IPS-18c (cell line): ENCODE results near the gene CPO.

ENCODE experiments used
- H3K4me3 ChIP-seq: 2 replicates; pipeline ENCODE4 v1.7.0; 2013; ENCODE audit warnings: low read depth, mild to moderate bottlenecking, low read length, moderate library complexity; ENCODE audit not compliant: insufficient read depth
- H3K9me3 ChIP-seq: one replicate; pipeline ENCODE4 v1.6.1; 2013; ENCODE audit warnings: mild to moderate bottlenecking, low read length, moderate library complexity; ENCODE audit not compliant: control insufficient read depth, insufficient read depth

CPO gene

DNA sequence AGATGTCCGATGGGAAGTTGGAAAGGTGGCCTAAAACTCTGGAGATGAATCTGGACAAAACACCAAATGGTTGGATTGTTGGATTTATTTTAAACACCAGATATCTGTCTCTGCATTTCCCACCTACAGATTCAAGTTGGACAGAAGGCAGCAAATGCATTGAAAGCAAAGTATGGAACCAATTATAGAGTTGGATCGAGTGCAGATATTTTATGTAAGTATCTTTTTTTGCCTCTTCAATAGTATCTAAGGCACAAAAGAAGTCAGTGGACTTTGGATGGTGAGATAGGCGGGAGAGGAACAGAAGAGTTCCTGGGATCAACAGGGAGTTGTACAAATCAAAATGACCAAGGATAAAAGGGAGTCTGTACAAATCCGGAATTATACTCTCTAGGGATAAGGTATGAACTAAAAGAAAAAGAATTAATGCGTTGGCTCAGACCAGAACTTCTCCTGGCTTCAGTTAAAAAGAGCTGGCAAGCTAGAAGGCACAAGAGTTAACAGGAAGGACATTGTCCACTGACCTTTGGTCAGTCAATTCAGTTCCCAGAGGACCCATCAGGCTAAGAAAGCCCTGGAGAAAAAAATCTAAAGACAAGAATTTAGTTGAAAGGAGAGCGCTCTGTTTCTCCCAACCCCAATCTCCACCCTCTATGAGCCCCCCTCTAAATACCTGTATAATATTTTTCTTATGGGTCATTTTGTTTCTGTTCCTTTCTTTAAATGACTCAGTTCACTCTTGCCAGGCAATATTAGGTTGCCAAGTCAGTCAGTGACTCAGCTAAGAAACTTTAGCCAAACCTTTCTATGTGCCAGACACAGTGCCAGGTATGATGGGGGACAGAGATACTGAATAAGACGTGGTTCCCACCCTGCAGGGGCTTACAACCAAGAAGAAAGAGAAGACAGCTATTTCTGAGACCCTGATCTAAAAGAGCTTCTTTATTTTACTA is 29.1 kb downstream of the CPO start:
- no peak overlapping the region for H3K4me3 ChIP-seq
- no peaks in the 10 kb centered on the region for H3K9me3 ChIP-seq

DNA sequence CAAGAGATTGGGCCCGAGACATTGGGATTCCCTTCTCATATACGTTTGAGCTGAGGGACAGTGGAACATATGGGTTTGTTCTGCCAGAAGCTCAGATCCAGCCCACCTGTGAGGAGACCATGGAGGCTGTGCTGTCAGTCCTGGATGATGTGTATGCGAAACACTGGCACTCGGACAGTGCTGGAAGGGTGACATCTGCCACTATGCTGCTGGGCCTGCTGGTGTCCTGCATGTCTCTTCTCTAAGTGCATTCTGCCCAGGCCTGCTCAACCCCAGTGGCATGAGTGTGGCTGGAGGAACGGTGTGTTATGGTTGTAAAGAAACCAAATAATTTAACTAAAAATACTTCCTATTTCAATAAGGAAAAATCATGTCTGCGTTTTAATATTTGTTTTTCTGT is 29.9 kb downstream of the CPO start:
- Histone ChIP-seq H3K9me3 (no peaks in the 10 kb centered on the region), H3K4me3 (no peak overlapping the region)

DNA sequence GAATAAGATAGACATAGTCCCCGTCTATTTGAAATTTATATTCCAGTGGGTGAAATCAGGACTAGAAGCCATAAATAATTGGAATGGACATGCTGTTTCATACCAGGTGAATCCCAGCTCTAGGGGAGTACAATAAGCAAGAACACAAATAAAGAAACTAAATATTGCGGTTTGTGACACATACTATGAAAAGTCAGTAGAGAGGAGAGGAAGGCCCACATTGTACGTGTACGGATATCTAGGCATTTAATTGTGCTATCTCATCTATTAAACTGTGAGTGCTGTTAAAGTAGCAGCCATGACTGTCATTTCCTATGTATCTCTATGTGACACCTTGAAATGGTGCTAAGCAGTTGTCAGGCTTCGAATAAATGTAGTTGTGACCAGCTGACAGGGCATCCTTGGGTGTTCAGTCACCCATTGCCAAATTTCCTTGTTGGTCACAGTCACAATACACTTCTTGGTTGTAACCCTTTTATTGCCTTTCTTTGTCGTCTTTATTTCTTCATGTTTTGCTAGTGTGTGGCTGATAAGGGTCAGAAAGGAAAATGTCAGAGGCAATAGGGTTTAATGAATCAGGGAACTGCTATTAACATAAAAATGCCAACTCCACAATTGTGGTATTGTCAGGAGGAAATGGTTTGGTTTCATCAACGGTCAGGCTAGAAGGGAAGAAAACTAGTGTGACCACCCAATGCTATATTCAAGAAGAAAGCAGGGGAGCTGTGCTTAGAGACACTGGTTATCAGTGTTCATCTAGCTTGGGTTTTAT is 31.5 kb downstream of the CPO start:
- H3K4me3 ChIP-seq: no peak overlapping the region
- no peaks in the 10 kb centered on the region for H3K9me3 ChIP-seq

DNA sequence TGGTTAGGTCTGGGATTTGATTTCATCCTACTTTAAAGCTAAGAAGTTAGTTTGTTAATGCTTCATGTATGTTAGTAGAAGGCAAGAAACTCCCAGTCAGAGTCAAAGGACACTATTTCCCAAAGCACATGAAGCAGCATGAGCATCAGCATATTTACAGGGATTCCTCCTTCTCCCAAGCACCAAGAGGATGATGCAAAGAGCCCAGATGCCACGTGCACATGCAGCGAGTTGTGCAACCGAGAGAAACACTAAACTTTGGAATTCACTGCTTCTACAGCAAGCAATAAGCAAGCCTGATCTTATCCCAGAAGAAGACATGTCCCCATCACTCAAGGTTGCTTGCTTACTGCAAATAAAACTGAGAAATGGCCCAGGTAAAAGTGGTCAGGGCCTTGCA is 32.5 kb downstream of the CPO start:
- H3K4me3 ChIP-seq: no peak overlapping the region
- no peaks in the 10 kb centered on the region for H3K9me3 ChIP-seq

DNA sequence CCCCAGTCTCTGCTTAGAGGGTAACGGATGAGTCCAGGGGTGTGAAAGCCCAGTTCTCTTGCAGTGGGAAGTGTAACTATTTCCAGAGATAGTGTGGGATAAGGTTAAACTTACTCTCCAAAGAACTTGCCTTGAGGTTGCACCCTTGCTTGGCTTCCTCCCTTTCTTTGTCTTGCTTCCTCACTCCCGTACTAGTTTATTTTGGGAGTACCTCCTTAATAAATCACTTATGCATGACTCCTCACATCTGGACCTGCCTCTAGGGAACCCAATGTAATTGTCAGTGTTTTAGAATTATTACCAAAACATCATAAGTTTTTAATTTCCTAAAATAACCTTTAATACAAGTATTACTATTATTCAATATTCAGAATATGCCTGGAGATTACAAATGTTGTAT is 35.2 kb downstream of the CPO start:
- no peak overlapping the region for H3K4me3 ChIP-seq
- no peaks in the 10 kb centered on the region for H3K9me3 ChIP-seq

DNA sequence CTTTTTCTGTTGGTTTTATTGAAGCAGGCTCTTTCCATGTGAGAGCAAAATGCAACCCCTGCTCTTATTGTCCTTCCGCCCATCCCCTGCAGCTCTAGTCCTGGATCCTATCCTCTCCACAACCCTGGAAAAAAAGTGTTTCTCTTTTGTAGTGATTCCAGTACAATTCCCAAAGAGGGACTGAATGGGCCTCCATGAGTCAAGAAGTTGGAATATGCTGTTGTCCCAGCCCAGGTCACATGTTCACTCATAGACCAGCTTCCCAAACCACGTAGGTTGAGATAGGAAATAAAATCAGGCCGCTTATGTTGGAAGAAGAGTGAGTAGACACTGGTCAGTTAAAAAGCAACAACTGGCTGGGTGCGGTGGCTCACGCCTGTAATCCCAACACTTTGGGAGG is 39.4 kb downstream of the CPO start:
- H3K4me3 ChIP-seq: no peak overlapping the region
- no peaks in the 10 kb centered on the region for H3K9me3 ChIP-seq

DNA sequence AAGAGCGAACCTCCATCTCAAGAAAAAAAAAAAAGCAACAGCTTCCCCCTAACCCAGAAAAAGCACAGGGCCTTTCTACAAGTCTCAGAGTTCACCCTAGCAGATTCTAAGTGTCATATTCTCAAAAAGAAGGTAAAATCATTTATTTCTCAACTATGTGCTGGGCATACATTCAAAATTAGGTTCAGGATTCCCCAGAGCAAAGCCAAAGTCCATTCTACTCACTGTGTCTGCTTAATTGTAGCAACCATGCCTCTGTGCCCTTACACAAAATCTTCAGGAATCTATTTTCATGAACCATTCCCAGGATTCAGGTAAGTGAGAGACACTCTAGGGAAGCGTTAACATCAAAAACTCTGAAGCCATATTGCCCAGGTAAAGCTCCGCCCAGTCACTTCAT is 40.0 kb downstream of the CPO start:
- no peaks in the 10 kb centered on the region for H3K9me3 ChIP-seq
- H3K4me3 ChIP-seq: no peak overlapping the region

DNA sequence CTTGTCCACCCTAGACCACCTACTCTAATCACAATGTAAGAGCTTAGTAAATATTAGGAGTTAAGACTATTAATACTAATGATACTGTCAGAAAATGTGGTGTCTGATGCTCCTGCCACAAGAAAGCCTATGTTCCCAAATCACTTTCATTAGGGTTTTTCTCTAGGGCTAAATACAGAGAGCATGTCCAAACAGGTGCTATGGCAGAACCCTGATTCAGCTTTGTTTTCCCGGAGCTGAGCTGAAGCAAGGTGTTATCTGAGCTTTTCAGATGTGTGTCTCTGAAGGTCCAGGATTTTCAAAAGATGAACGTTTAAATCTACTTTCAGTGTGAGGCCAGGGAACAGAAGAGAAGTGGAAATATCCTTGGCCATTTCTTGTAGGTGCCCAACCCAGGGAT is 40.6 kb downstream of the CPO start:
- Histone ChIP-seq H3K4me3 (no peak overlapping the region), H3K9me3 (no peaks in the 10 kb centered on the region)

DNA sequence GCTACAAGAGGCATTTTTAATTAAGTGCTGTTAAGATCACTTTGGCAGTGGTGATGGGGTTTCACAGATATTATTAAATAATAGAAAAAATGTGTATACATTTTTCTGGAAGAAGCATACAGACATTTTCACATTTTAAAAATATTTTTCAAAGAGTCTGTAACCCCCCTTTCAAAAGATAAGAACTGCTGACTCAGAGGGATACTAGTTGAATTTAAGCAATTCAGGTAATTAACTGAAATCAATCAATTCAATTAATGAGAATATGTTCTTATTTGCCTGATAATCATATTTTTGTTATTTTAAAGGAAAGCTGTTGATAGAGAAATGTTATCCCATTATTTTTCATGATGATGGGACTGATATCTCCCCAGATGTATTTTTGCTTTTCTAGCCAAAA is 41.1 kb downstream of the CPO start:
- H3K9me3 ChIP-seq: no peaks in the 10 kb centered on the region
- H3K4me3 ChIP-seq: no peak overlapping the region

DNA sequence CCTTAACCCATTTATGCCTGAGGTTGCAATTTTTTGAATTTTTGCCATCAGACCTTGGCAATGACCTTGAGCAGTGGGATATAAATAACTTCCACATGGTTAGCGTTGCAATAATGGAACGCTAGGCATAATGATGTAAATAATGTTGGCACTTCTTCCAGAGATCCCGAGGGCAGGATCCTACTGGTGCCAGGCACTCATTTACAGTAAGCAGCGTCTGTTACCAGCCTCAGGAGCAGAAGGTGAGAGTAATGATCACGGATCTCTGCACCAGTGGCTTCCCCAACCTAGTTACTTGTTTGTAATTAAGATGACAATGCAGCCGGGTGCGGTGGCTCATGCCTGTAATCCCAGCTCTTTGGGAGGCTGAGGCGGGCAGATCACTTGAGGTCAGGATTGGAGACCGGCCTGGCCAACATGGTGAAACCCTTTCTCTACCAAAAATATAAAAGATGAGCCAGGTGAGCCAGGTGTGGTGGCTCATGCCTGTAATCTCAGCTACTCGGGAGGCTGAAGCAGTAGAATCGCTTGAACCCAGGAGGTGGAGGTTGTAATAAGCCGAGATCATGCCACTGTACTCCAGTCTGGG is 41.9 kb downstream of the CPO start:
- H3K9me3 ChIP-seq: no peaks in the 10 kb centered on the region
- no peak overlapping the region for H3K4me3 ChIP-seq

DNA sequence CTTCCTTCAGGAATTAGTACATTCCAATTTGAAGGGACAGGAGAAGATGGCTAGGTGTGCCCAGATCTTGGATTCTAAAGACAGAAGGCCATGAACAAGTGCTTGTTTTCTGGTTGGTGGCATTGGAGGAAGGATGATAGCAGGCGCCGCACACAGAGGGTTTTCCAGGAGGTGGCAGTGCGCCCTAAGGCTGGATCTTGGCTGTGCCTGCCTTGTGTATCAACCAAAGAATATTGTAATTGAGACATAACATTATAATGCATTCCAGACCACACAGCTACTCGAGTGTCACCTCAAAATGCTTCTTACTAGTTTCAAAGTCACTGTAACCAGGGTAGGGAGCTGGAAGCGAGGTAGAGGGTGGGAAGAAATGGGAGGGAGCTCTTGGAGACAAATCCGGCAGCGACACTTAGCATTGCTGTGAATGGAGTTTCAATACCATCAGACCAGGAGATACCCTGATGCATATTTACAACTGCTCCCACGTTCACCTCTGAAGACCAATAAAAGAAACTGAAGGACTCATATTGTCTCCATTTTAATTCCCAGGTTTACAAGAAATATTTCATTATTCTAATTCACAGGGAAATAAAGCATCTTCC is 42.5 kb downstream of the CPO start:
- no peak overlapping the region for H3K4me3 ChIP-seq
- H3K9me3 ChIP-seq: no peaks in the 10 kb centered on the region

DNA sequence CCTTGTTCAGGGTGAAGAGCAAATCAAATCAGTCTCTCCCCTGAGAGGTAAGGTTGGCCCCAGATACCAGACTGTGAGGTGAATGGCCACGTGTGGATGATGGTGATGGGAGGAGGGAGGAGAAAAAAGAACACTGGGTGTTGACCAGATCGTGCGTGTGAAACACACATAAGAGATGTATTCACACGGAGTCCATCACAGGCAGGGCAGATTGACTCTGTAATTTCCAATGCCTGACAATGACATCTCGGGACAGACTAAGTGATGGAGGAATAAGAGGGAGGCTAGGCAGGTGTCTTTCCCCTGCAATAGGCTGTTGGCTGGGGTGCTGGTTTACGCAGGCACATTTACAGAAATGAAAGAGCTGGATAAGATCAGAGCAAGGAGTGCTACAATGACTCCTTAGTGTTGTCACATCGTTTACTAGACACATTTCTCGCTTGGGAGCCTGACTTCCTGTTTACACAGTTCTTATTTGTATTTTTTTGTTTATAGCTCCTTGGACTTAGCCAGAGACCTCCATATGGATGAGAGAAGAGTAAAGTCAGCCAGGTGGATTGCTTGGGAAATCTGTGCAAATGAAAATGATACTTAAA is 43.1 kb downstream of the CPO start:
- H3K9me3 ChIP-seq: no peaks in the 10 kb centered on the region
- H3K4me3 ChIP-seq: no peak overlapping the region

DNA sequence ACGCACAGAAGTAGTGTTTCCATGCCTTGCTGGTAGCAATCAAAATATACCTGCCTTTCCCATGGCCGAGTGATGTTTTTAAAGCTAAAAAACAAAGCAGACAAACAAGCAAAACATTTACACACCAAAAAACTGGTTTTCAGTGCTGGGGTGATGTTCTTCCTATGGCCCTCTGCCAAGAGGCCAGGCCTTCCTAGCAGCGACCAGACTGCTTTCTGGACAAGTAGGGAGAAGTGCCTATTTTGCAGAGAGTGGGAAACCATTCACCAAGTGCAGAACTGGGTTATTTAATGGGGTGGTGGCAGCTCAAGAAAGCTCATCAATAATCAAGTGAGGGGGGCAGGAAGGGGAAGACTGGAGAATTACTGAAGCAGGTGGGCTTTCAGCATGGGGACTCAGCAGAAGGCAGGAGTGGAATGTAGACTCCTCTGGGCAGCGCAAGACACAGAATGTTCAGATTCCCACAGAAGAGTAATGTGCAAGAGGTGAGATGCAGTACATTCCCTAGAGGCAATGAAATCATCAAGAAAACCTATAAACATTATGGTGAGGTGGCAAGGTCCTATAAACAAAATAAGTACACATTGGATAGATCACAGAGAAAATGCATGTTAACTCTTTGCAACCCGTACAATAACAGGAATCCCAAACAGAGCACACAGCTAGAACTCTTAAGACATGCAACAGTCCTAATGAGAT is 44.0 kb downstream of the CPO start:
- no peaks in the 10 kb centered on the region for H3K9me3 ChIP-seq
- H3K4me3 ChIP-seq: no peak overlapping the region

DNA sequence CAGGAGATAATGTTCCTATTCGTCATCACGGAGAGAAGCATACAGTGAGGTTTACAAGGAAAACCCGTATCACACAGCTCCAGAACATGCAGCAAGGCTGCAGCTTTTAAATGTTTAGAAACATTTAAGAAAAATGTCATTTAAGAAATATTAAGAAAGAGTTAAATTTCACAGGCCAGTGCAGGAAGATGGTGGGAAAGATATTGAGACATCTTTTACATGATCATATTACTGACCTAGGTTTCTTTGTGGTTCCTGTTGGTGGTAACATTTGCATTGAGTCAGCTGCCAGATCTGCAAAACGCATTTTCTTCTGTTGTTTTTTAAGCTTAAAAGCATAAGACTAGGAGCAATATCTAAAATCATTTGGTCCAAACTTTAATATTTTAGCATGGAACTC is 44.9 kb downstream of the CPO start:
- Histone ChIP-seq H3K4me3 (no peak overlapping the region), H3K9me3 (no peaks in the 10 kb centered on the region)

DNA sequence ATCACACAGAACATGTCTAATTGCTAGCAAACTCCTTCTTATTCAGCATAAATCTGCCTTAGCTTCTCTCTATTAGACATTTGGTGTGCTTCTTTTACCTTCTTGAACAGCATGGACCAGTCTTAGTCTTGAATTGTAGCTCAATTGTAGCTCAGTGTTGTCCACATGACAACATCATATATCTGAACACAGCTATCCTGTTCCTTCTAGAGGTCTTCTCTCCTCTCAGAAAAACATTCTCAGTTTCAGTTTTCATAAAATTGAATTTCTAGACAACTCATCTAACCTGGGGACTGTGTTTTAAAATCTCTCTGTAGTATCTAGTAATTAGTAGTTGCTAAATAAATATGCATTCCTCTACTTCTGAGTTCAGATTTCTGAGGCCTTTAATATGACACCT is 47.6 kb downstream of the CPO start:
- Histone ChIP-seq H3K4me3 (no peak overlapping the region), H3K9me3 (no peaks in the 10 kb centered on the region)

DNA sequence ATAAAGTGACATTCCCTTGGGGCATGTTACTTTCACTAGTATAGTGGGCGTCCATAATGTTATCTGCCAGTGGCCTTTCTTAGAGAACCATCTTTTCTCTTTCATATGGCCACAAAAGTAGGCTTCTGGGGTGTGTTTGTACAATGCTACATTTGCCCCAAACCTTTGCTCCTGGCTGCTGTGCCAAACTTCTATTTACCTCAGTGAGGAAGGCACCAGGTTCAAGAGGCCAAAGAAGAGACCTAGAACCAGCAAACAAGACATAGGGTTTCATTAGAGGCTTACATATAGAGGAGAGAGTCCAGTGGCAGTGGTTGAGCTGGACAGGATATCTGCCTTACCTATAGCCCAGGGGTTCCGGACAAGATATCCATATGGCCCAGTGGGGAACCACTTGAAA is 48.5 kb downstream of the CPO start:
- Histone ChIP-seq H3K9me3 (no peaks in the 10 kb centered on the region), H3K4me3 (no peak overlapping the region)

DNA sequence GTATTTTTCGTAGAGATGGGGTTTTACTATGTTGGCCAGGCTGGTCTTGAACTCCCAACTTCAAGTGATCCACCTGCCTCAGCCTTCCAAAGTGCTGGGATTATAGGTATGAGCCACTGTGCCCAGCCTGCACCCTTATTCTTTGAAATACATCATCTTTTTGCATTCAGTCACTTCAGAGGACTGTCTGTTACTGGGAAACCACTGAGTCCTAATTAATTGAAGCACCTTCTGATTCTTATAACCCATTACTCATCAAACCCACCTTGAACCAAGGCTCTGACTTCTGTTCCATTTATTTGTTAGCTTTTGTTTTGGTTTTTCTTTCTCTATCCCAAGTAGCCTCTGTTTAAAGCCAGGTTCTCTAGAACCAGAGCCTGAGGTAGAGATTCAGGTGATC is 49.6 kb downstream of the CPO start:
- H3K9me3 ChIP-seq: no peaks in the 10 kb centered on the region
- H3K4me3 ChIP-seq: no peak overlapping the region
